ENCODE data around the gene ZNF385D.

ZNF385D gene

GRCh38 chr3:21462141-21462540 is 288.9 kb downstream of the ZNF385D start:
- DNase-seq (ENCODE audit: extremely low read depth in 1 of 2, low read depth in 1 of 2), result no peak

GRCh38 chr3:21457084-21457483 is 293.9 kb downstream of the ZNF385D start:
- no peak for DNase-seq (ENCODE audit: extremely low read depth in 1 of 2, low read depth in 1 of 2)

GRCh38 chr3:21449738-21450137 is 301.3 kb downstream of the ZNF385D start:
- DNase-seq (ENCODE audit: extremely low read depth in 1 of 2, low read depth in 1 of 2), result no peak

- DNase-seq (ENCODE audit: extremely low read depth in 1 of 2, low read depth in 1 of 2), result no peak
These were observed 303.4 kb downstream of the ZNF385D start for GRCh38 chr3:21447476-21448151.

GRCh38 chr3:21446945-21447475 is 304.0 kb downstream of the ZNF385D start:
- DNase-seq (ENCODE audit: extremely low read depth in 1 of 2, low read depth in 1 of 2), result no peak

- DNase-seq (ENCODE audit: extremely low read depth in 1 of 2, low read depth in 1 of 2), result no peak
These were observed 305.0 kb downstream of the ZNF385D start for GRCh38 chr3:21446027-21446426.

- DNase-seq (ENCODE audit: extremely low read depth in 1 of 2, low read depth in 1 of 2), result no peak
These were observed 309.2 kb downstream of the ZNF385D start for GRCh38 chr3:21441821-21442220.

GRCh38 chr3:21436835-21437234 is 314.2 kb downstream of the ZNF385D start:
- DNase-seq (ENCODE audit: extremely low read depth in 1 of 2, low read depth in 1 of 2), result no peak

- no peak for DNase-seq (ENCODE audit: extremely low read depth in 1 of 2, low read depth in 1 of 2)
These were observed 315.1 kb downstream of the ZNF385D start for GRCh38 chr3:21435871-21436270.

GRCh38 chr3:21434310-21434709 is 316.7 kb downstream of the ZNF385D start:
- DNase-seq (ENCODE audit: extremely low read depth in 1 of 2, low read depth in 1 of 2), result no peak

- DNase-seq (ENCODE audit: extremely low read depth in 1 of 2, low read depth in 1 of 2), result no peak
These were observed 317.3 kb downstream of the ZNF385D start for GRCh38 chr3:21433751-21434150.

- no peak for DNase-seq (ENCODE audit: extremely low read depth in 1 of 2, low read depth in 1 of 2)
These were observed 324.1 kb downstream of the ZNF385D start for GRCh38 chr3:21426920-21427319.

- no peak for DNase-seq (ENCODE audit: extremely low read depth in 1 of 2, low read depth in 1 of 2)
These were observed 325.3 kb downstream of the ZNF385D start for GRCh38 chr3:21425715-21426114.

GRCh38 chr3:21421096-21421495 is 329.9 kb downstream of the ZNF385D start:
- DNase-seq (ENCODE audit: extremely low read depth in 1 of 2, low read depth in 1 of 2), result no peak

- DNase-seq (ENCODE audit: extremely low read depth in 1 of 2, low read depth in 1 of 2), result no peak
These were observed 333.0 kb downstream of the ZNF385D start for GRCh38 chr3:21417991-21418390.

GRCh38 chr3:21414506-21414905 is 336.5 kb downstream of the ZNF385D start:
- DNase-seq (ENCODE audit: extremely low read depth in 1 of 2, low read depth in 1 of 2), result no peak

GRCh38 chr3:21411058-21411457 is 340.0 kb downstream of the ZNF385D start:
- DNase-seq (ENCODE audit: extremely low read depth in 1 of 2, low read depth in 1 of 2), result no peak

- no peak for DNase-seq (ENCODE audit: extremely low read depth in 1 of 2, low read depth in 1 of 2)
These were observed 341.6 kb downstream of the ZNF385D start for GRCh38 chr3:21409401-21409800.

- no peak for DNase-seq (ENCODE audit: extremely low read depth in 1 of 2, low read depth in 1 of 2)
These were observed 343.3 kb downstream of the ZNF385D start for GRCh38 chr3:21407743-21408142.

GRCh38 chr3:21405671-21406667 is 345.0 kb downstream of the ZNF385D start:
- DNase-seq (ENCODE audit: extremely low read depth in 1 of 2, low read depth in 1 of 2), result no peak

GRCh38 chr3:21398461-21398860 is 352.5 kb downstream of the ZNF385D start:
- DNase-seq (ENCODE audit: extremely low read depth in 1 of 2, low read depth in 1 of 2), result no peak
